KMS-11 (cell line): ENCODE data around the gene DHX30.

Source experiments
- H2AFZ ChIP-seq: fragments of 200-600 bp; sonication (generic); 2 replicates; pipeline ENCODE4 v1.6.1; 2016; ENCODE audit warnings: antibody characterized with exemption, mixed run types, low read depth
- H3K27ac ChIP-seq: fragments of 200-600 bp; sonication (generic); 2 replicates; pipeline ENCODE4 v1.6.1; 2016; ENCODE audit warnings: mild to moderate bottlenecking, mixed run types
- H3K27me3 ChIP-seq: fragments of 200-600 bp; sonication (generic); 2 replicates; pipeline ENCODE4 v1.6.1; 2017; ENCODE audit warnings: mild to moderate bottlenecking, low read depth, mixed run types, moderate library complexity; ENCODE audit not compliant: insufficient read depth
- H3K36me3 ChIP-seq: fragments of 200-600 bp; sonication (generic); 2 replicates; pipeline ENCODE4 v1.6.1; 2017; ENCODE audit warnings: mild to moderate bottlenecking, mixed run types; ENCODE audit not compliant: insufficient read depth
- H3K4me1 ChIP-seq: fragments of 200-600 bp; sonication (generic); 2 replicates; pipeline ENCODE4 v1.6.1; 2016; ENCODE audit warnings: mild to moderate bottlenecking, low read depth, mixed run types; ENCODE audit not compliant: poor library complexity, severe bottlenecking
- H3K4me2 ChIP-seq: fragments of 200-600 bp; sonication (generic); 2 replicates; pipeline ENCODE4 v1.7.0; 2016; ENCODE audit warnings: mild to moderate bottlenecking, mixed run types
- H3K4me3 ChIP-seq: fragments of 200-600 bp; sonication (generic); IDR thresholded peaks from 2 replicates; pipeline ENCODE4 v1.6.1; 2017; ENCODE audit warnings: low read depth, low read length, mixed read lengths; ENCODE audit not compliant: insufficient read depth
- H3K79me2 ChIP-seq: fragments of 200-600 bp; sonication (generic); 2 replicates; pipeline ENCODE4 v1.6.1; 2016; ENCODE audit warnings: low read depth, mixed run types; ENCODE audit not compliant: insufficient read depth
- H3K9ac ChIP-seq: fragments of 200-600 bp; sonication (generic); 2 replicates; pipeline ENCODE4 v1.6.1; 2016; ENCODE audit warnings: mild to moderate bottlenecking, mixed run types
- H4K20me1 ChIP-seq: fragments of 200-600 bp; sonication (generic); 2 replicates; pipeline ENCODE4 v1.6.1; 2016; ENCODE audit warnings: mild to moderate bottlenecking, mixed run types; ENCODE audit not compliant: insufficient read depth
- TF ChIP-seq, protein P1 (sequence below): fragments of 200-600 bp; sonication (generic); conservative IDR thresholded peaks from 2 replicates; pipeline ENCODE4 v1.6.1; 2017; ENCODE audit warnings: low read depth, mild to moderate bottlenecking, antibody characterized with exemption, low read length, moderate library complexity, mixed read lengths

The DHX30 gene

DNA sequence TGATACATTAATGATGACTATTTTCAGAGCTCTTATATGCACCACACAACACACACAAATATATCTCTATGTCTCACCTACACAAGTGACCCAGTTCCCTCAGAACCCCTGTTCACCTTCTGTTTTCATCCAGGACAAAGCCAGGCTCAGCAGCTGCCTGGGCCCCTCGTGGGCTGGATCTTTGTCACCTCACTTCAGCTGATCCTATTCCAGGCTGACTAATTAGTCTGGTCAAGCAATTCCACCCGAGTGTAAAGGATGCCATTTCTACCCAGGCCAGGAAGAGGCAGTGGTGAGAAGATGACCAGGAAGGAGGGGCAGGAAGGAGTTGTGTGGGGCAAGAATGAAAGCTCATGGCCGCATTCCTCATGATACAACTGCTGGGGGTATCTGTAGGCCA lies 62.3 kb downstream of the DHX30 start:
- no peaks in the 10 kb centered on the region for H3K36me3 ChIP-seq
- H4K20me1 ChIP-seq = no peaks in the 10 kb centered on the region
- H3K4me2 ChIP-seq = no peak overlapping the region
- TF ChIP-seq, protein P1, sequence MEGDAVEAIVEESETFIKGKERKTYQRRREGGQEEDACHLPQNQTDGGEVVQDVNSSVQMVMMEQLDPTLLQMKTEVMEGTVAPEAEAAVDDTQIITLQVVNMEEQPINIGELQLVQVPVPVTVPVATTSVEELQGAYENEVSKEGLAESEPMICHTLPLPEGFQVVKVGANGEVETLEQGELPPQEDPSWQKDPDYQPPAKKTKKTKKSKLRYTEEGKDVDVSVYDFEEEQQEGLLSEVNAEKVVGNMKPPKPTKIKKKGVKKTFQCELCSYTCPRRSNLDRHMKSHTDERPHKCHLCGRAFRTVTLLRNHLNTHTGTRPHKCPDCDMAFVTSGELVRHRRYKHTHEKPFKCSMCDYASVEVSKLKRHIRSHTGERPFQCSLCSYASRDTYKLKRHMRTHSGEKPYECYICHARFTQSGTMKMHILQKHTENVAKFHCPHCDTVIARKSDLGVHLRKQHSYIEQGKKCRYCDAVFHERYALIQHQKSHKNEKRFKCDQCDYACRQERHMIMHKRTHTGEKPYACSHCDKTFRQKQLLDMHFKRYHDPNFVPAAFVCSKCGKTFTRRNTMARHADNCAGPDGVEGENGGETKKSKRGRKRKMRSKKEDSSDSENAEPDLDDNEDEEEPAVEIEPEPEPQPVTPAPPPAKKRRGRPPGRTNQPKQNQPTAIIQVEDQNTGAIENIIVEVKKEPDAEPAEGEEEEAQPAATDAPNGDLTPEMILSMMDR = no peak
- no peak overlapping the region for H2AFZ ChIP-seq
- no peak overlapping the region for H3K9ac ChIP-seq
- no peak overlapping the region for H3K27ac ChIP-seq
- H3K27me3 ChIP-seq = no peaks in the 10 kb centered on the region
- no peaks in the 10 kb centered on the region for H3K79me2 ChIP-seq
- H3K4me3 ChIP-seq = no peak overlapping the region
- no peaks in the 10 kb centered on the region for H3K4me1 ChIP-seq

DNA sequence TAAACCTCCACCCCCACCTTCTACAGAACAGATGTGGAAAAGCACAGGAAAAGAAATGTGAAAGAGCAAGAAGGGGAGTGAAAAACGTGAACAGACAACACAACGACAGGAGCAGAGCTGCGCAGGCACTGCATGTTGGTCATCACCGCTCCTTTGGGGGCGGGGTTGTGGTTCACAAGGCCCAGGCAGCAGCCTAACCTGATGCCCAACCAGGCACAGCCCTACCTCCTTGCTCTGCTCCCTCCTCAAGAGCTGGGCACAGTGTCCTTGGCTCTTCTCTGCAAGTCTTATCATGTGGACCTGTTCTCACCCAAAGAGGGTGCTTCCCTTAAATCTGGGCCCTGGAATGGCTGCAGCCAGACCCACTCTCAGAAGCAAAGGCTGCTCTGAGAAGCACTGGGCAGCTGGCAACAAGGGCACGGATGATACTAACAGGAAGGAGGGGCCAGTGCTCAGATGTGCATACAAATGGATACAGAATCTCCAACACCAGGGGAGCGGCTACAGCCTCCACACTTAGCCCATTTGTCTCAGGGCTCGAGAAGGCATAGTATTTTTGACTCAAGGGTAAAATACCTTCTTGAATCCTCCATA lies 64.6 kb downstream of the DHX30 start:
- TF ChIP-seq, protein P1 = no peak

DNA sequence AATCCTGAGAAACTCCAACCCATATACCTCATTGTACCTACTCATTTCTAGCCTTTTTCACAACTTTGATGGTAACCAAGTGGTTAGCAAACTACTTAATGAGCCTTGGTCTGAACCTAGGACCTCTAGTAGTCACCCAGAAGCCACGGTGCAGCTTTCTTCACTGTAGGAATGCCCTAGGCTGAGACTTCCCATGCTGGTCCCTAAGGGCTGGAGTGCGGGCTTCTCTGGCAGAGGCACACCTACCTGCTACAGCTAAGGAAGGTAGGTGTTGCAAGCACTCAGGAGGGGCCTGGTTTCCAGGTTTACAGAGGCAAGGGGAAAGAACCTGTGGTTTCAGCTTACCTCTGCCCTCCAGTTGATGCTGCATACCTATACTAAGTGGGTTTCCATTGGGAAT lies 65.4 kb downstream of the DHX30 start:
- H2AFZ ChIP-seq = no peak overlapping the region
- H3K4me3 ChIP-seq = no peak overlapping the region
- H3K4me2 ChIP-seq = no peak overlapping the region
- H3K27ac ChIP-seq = no peak overlapping the region
- no peaks in the 10 kb centered on the region for H3K4me1 ChIP-seq
- H4K20me1 ChIP-seq = no peaks in the 10 kb centered on the region
- H3K9ac ChIP-seq = no peak overlapping the region
- TF ChIP-seq, protein P1 = no peak
- H3K27me3 ChIP-seq = no peaks in the 10 kb centered on the region
- H3K36me3 ChIP-seq = no peaks in the 10 kb centered on the region; the same call in 1 of the 2 replicates
- no peaks in the 10 kb centered on the region for H3K79me2 ChIP-seq

More for the DNA sequence above, 64.6 kb downstream of the DHX30 start:
- no peaks in the 10 kb centered on the region for H4K20me1 ChIP-seq
- no peak overlapping the region for H3K4me3 ChIP-seq
- H3K79me2 ChIP-seq = no peaks in the 10 kb centered on the region
- no peak overlapping the region for H3K27ac ChIP-seq
- no peaks in the 10 kb centered on the region; the same call in 1 of the 2 replicates for H3K36me3 ChIP-seq
- no peaks in the 10 kb centered on the region for H3K27me3 ChIP-seq
- H3K9ac ChIP-seq = no peak overlapping the region
- H3K4me2 ChIP-seq = no peak overlapping the region
- H3K4me1 ChIP-seq = no peaks in the 10 kb centered on the region
- no peak overlapping the region for H2AFZ ChIP-seq

DNA sequence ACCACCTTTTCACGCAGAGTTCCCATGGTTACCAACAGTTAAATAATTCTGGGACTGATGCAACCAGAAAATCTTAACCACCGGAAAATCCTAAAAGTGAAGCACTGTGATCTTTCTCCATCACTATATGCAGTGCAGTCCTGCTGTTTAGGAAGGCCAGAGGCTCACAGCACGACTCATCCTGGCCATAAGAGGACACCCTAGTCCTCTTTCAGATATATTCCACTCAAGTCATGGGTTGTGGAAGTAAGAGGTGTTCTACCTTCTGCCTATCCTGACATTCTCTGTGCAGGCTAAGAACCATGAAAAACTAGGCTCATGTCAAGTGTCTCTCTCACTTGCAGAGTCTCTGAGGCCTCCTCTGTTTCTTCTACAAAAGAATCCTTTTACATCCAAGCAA lies 67.2 kb downstream of the DHX30 start:
- Histone ChIP-seq H3K4me3 (no peak overlapping the region), H3K36me3 (no peaks in the 10 kb centered on the region; the same call in 1 of the 2 replicates)

More for the DNA sequence above, 67.2 kb downstream of the DHX30 start:
- H2AFZ ChIP-seq = no peak overlapping the region
- no peaks in the 10 kb centered on the region for H3K27me3 ChIP-seq
- no peaks in the 10 kb centered on the region for H4K20me1 ChIP-seq
- no peaks in the 10 kb centered on the region for H3K4me1 ChIP-seq
- no peak overlapping the region for H3K27ac ChIP-seq
- TF ChIP-seq, protein P1 = no peak
- no peak overlapping the region for H3K4me2 ChIP-seq
- H3K79me2 ChIP-seq = no peaks in the 10 kb centered on the region
- no peak overlapping the region for H3K9ac ChIP-seq
